ENCODE data around the gene SYTL5. TPM values are rescaled to one million over a fixed set of nuclear protein-coding genes. Genes with fewer than 3 reads are reported as not detected.

The SYTL5 gene
- total RNA-seq, 1 experiment from 2014 or later: not detected

GRCh38 chrX:38102240-38102639 is 95.9 kb downstream of the SYTL5 start:
- TF ChIP-seq, protein P1, sequence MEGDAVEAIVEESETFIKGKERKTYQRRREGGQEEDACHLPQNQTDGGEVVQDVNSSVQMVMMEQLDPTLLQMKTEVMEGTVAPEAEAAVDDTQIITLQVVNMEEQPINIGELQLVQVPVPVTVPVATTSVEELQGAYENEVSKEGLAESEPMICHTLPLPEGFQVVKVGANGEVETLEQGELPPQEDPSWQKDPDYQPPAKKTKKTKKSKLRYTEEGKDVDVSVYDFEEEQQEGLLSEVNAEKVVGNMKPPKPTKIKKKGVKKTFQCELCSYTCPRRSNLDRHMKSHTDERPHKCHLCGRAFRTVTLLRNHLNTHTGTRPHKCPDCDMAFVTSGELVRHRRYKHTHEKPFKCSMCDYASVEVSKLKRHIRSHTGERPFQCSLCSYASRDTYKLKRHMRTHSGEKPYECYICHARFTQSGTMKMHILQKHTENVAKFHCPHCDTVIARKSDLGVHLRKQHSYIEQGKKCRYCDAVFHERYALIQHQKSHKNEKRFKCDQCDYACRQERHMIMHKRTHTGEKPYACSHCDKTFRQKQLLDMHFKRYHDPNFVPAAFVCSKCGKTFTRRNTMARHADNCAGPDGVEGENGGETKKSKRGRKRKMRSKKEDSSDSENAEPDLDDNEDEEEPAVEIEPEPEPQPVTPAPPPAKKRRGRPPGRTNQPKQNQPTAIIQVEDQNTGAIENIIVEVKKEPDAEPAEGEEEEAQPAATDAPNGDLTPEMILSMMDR (IDR thresholded peaks at IDR 0.05; ENCODE audit: unreplicated experiment): no peak
- H3K4me1 Mint-ChIP-seq (ENCODE audit: insufficient read depth, unreplicated experiment): no peaks in the 10 kb centered on the region
- BruUV-seq (replicated peaks): no TSS peak
- H3K4me3 Mint-ChIP-seq (ENCODE audit: unreplicated experiment): no peak overlapping the region
- peaks cover 26% of the 10 kb centered on the region for H3K27me3 Mint-ChIP-seq (ENCODE audit: insufficient read depth, unreplicated experiment)
- CTCF ChIA-PET: no interaction called here
- intact Hi-C loops (cut with micrococcal nuclease): no loop called here
- H3K36me3 Mint-ChIP-seq (ENCODE audit: insufficient read depth, unreplicated experiment): no peaks in the 10 kb centered on the region
- H3K27ac Mint-ChIP-seq (ENCODE audit: low read depth, unreplicated experiment): no peak overlapping the region
- no peaks in the 10 kb centered on the region for H3K9me3 Mint-ChIP-seq (ENCODE audit: unreplicated experiment)
- POLR2A ChIA-PET: no interaction called here
- DNase-seq (ENCODE audit: unreplicated experiment): no peak

GRCh38 chrX:38102875-38103274 is 96.5 kb downstream of the SYTL5 start:
- H3K4me3 Mint-ChIP-seq (ENCODE audit: unreplicated experiment): no peak overlapping the region
- TF ChIP-seq, protein P1 (IDR thresholded peaks at IDR 0.05; ENCODE audit: unreplicated experiment): no peak
- no peaks in the 10 kb centered on the region for H3K4me1 Mint-ChIP-seq (ENCODE audit: insufficient read depth, unreplicated experiment)
- POLR2A ChIA-PET: no interaction called here
- CTCF ChIA-PET: no interaction called here
- no peak overlapping the region for H3K27ac Mint-ChIP-seq (ENCODE audit: low read depth, unreplicated experiment)
- peaks cover 26% of the 10 kb centered on the region for H3K27me3 Mint-ChIP-seq (ENCODE audit: insufficient read depth, unreplicated experiment)
- no TSS peak for BruUV-seq (replicated peaks)
- intact Hi-C loops (cut with micrococcal nuclease): no loop called here
- no peaks in the 10 kb centered on the region for H3K36me3 Mint-ChIP-seq (ENCODE audit: insufficient read depth, unreplicated experiment)
- no peaks in the 10 kb centered on the region for H3K9me3 Mint-ChIP-seq (ENCODE audit: unreplicated experiment)
- no peak for DNase-seq (ENCODE audit: unreplicated experiment)

GRCh38 chrX:38103857-38104812 is 97.8 kb downstream of the SYTL5 start:
- CTCF ChIA-PET: no interaction called here
- POLR2A ChIA-PET: no interaction called here
- Mint-ChIP-seq H3K27me3 (ENCODE audit: insufficient read depth, unreplicated experiment) (peaks cover 33% of the 10 kb centered on the region), H3K9me3 (ENCODE audit: unreplicated experiment) (no peaks in the 10 kb centered on the region), H3K36me3 (ENCODE audit: insufficient read depth, unreplicated experiment) (no peaks in the 10 kb centered on the region), H3K4me1 (ENCODE audit: insufficient read depth, unreplicated experiment) (no peaks in the 10 kb centered on the region), H3K27ac (ENCODE audit: low read depth, unreplicated experiment) (no peak overlapping the region), H3K4me3 (ENCODE audit: unreplicated experiment) (no peak overlapping the region)
- TF ChIP-seq, protein P1 (IDR thresholded peaks at IDR 0.05; ENCODE audit: unreplicated experiment): no peak
- intact Hi-C loops (cut with micrococcal nuclease): no loop called here
- DNase-seq (ENCODE audit: unreplicated experiment): no peak
- no TSS peak for BruUV-seq (replicated peaks)

DNA sequence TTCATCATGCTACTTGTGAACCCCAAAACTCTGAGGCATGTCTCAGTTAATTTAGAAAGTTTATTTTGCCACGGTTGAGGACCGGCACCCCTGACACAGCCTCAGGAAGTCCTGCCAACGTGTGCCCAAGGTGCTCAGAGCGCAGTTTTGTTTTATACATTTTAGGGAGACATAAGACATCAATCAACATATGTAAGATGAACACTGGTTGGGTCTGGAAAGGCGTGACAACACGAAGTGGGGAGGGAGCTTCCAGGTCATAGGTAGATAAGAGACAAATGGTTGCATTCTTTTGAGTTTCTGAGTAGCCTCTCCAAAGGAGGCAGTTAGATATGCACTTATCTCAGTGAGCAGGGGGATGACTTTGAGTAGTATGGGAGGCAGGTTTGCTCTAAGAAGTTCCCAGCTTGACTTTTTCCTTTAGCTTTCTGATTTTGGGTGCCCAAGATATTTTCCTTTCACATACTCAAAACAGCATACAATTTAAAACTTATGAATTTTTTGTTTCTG is 98.9 kb downstream of the SYTL5 start:
- Mint-ChIP-seq H3K4me1 (ENCODE audit: insufficient read depth, unreplicated experiment) (no peaks in the 10 kb centered on the region), H3K9me3 (ENCODE audit: unreplicated experiment) (no peaks in the 10 kb centered on the region), H3K36me3 (ENCODE audit: insufficient read depth, unreplicated experiment) (no peaks in the 10 kb centered on the region), H3K27ac (ENCODE audit: low read depth, unreplicated experiment) (no peak overlapping the region), H3K27me3 (ENCODE audit: insufficient read depth, unreplicated experiment) (peaks cover 44% of the 10 kb centered on the region), H3K4me3 (ENCODE audit: unreplicated experiment) (no peak overlapping the region)
- DNase-seq (ENCODE audit: unreplicated experiment): no peak
- intact Hi-C loops (cut with micrococcal nuclease): no loop called here
- POLR2A ChIA-PET: interaction anchor here (1.0 kb wide), 1 partner anchor 10 kb away, joined by 3 read pairs; no protein-coding TSS in a partner anchor
- CTCF ChIA-PET: interaction anchor here (0.6 to 0.7 kb wide), 2 partner anchors 173 to 277 kb away, joined by 3 read pairs; no protein-coding TSS in a partner anchor
- BruUV-seq (replicated peaks): no TSS peak
- TF ChIP-seq, protein P1 (IDR thresholded peaks at IDR 0.05; ENCODE audit: unreplicated experiment): no peak
